GM10266 (cell line): ENCODE data around the gene LRBA.

Experiments used
- DNase-seq: peaks from one replicate; pipeline ENCODE4 v3.0.0; 2012; ENCODE audit errors: extremely low spot score
- CTCF ChIP-seq: IDR thresholded peaks from 2 replicates; pipeline ENCODE4 v1.5.1; 2012; ENCODE audit warnings: mild to moderate bottlenecking, low read depth; ENCODE audit not compliant: control insufficient read depth, insufficient read depth; ENCODE audit errors: missing control alignments

The LRBA gene

GRCh38 chr4:150314031-150314430, 701.1 kb downstream of the LRBA start:
- DNase-seq, result no peak
- TF ChIP-seq CTCF, result no peak

GRCh38 chr4:150310159-150310895, 704.8 kb downstream of the LRBA start:
- no peak for DNase-seq
- no peak for TF ChIP-seq CTCF

GRCh38 chr4:150308824-150309472, 706.1 kb downstream of the LRBA start:
- TF ChIP-seq CTCF, result no peak

GRCh38 chr4:150306719-150307118, 708.4 kb downstream of the LRBA start:
- no peak for TF ChIP-seq CTCF

More at GRCh38 chr4:150308824-150309472, 706.1 kb downstream of the LRBA start:
- no peak for DNase-seq

GRCh38 chr4:150305995-150306394, 709.1 kb downstream of the LRBA start:
- TF ChIP-seq CTCF, result no peak
- DNase-seq, result no peak

More at GRCh38 chr4:150306719-150307118, 708.4 kb downstream of the LRBA start:
- DNase-seq, result no peak

- TF ChIP-seq CTCF, result no peak
- no peak for DNase-seq
Measured at GRCh38 chr4:150302553-150302952, 712.5 kb downstream of the LRBA start.

- DNase-seq, result no peak
- TF ChIP-seq CTCF, result no peak
Measured at GRCh38 chr4:150299816-150300215, 715.3 kb downstream of the LRBA start.
